Body of pancreas (tissue), 4 donors: ENCODE results near the gene CFAP43. TPM values are rescaled to one million over a fixed set of nuclear protein-coding genes. Genes with fewer than 3 reads are reported as not detected.
"Not testable (repeated sequence)": the region's sequence is repeated elsewhere in the genome, so short reads cannot be mapped to it uniquely, and the experiment has no call there.

Source experiments
- ATAC-seq: fragments of 150-250 bp; one replicate; pipeline ENCODE4 v1.9.1; 2016
- DNase-seq, 4 donors: peaks; one replicate each; pipeline ENCODE4 v3.0.0-alpha.2; 2019
- H3K27ac ChIP-seq, 4 donors: fragments of 200-600 bp; sonication (generic); 1 replicate in 3 of 4; 2 replicates in 1 of 4; pipeline versions ENCODE4 v1.5.1 to v1.6.1; 2016 to 2019; ENCODE audit warnings: mild to moderate bottlenecking in 1 of 4, mixed read lengths in 1 of 4, moderate library complexity in 1 of 4
- H3K27me3 ChIP-seq, 2 donors: fragments of 200-600 bp; sonication (generic); one replicate each; pipeline ENCODE4 v1.6.0; 2016; ENCODE audit warnings: mild to moderate bottlenecking in 1 of 2
- H3K36me3 ChIP-seq, 2 donors: fragments of 200-600 bp; sonication (generic); replicated peaks in 1 of 2; 2 replicates each; pipeline ENCODE4 v1.5.1; 2016; ENCODE audit warnings: low read depth in 2 of 2; ENCODE audit not compliant: insufficient read depth in 1 of 2
- H3K4me1 ChIP-seq: fragments of 200-600 bp; sonication (generic); one replicate; pipeline ENCODE4 v1.6.0; 2016
- H3K4me3 ChIP-seq, 2 donors: fragments of 200-600 bp; sonication (generic); 1 replicate in 1 of 2; 2 replicates in 1 of 2; pipeline ENCODE4 v1.5.1; 2016 to 2019
- H3K9me3 ChIP-seq, 3 donors: fragments of 200-600 bp; sonication (generic); 1 replicate in 2 of 3; 2 replicates in 1 of 3; pipeline ENCODE4 v1.5.1; 2016
- POLR2A ChIP-seq, 3 donors: fragments of 450-650 bp; IDR thresholded peaks; one replicate each; pipeline ENCODE4 v1.6.1; 2016; ENCODE audit warnings: antibody characterized with exemption in 3 of 3, mild to moderate bottlenecking in 2 of 3
- WGBS, 2 donors: methylation state at CpG; one replicate each; pipeline ENCODE4 v1.1.5; 2017; 5-methylcytosine and 5-hydroxymethylcytosine counted together
- intact Hi-C: fragments of 100-400 bp; cut with DNase I; formaldehyde crosslinking; loops from one replicate; pipeline ENCODE4 v1.15.1; 2023
- total RNA-seq, 2 donors: library from RNA; depleted of rRNA; stranded (reverse); fragments of >200 nt; gene quantifications; one replicate each; pipeline ENCODE4 v1.1.0, GENCODE V29; 2016
- TF ChIP-seq, protein P1 (sequence below), 7 experiments: fragments of 450-650 bp in 4 of 7; fragments of 200-600 bp in 3 of 7; sonication (generic) in 3 of 7; IDR thresholded peaks; one replicate each; pipeline ENCODE4 v1.5.1; 2016 to 2019; ENCODE audit warnings: antibody characterized with exemption in 7 of 7

The CFAP43 gene
- total RNA-seq, 2 donors from 2014 or later, result 2.3 to 4.0 TPM

GRCh38 chr10:104195706-104196105 lies 36.5 kb downstream of the CFAP43 start:
- Histone ChIP-seq H3K9me3 (no peaks in the 10 kb centered on the region), H3K27me3 (no peaks in the 10 kb centered on the region)

DNA sequence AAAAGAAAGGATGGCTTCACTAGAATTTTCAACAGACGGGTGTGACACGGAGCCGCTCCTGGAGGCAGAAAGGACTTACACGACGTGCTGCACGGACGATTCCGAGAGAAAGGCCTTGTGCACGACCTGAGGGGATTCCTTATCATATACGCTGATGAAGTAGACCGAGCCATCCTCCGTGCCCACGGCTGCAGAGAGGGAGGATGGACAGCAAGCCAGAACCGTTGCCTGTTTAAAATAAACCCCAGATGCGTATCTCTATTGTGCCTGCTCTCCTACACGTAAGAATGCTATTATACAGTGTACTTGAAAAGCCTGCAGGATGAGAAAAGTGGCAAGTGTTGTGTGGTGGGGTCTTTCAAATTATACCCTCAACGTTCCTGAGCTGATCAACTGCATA lies 38.4 kb downstream of the CFAP43 start:
- no peak for DNase-seq
- no peaks in the 10 kb centered on the region for H3K9me3 ChIP-seq
- no peak overlapping the region for H3K4me3 ChIP-seq
- H3K27ac ChIP-seq, result no peak overlapping the region
- no peaks in the 10 kb centered on the region for H3K27me3 ChIP-seq
- TF ChIP-seq POLR2A (IDR thresholded peaks at IDR 0.05), result no peak
- TF ChIP-seq, protein P1, sequence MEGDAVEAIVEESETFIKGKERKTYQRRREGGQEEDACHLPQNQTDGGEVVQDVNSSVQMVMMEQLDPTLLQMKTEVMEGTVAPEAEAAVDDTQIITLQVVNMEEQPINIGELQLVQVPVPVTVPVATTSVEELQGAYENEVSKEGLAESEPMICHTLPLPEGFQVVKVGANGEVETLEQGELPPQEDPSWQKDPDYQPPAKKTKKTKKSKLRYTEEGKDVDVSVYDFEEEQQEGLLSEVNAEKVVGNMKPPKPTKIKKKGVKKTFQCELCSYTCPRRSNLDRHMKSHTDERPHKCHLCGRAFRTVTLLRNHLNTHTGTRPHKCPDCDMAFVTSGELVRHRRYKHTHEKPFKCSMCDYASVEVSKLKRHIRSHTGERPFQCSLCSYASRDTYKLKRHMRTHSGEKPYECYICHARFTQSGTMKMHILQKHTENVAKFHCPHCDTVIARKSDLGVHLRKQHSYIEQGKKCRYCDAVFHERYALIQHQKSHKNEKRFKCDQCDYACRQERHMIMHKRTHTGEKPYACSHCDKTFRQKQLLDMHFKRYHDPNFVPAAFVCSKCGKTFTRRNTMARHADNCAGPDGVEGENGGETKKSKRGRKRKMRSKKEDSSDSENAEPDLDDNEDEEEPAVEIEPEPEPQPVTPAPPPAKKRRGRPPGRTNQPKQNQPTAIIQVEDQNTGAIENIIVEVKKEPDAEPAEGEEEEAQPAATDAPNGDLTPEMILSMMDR (IDR thresholded peaks at IDR 0.05), result no peak
- intact Hi-C loops, result no loop called here
- no peaks in the 10 kb centered on the region for H3K36me3 ChIP-seq
- 72 to 73% methylated on average over 17 of the region's 17 CpGs for WGBS, 2 donors
- no peak for ATAC-seq
- peaks cover 9% of the 10 kb centered on the region for H3K4me1 ChIP-seq

More at GRCh38 chr10:104195706-104196105, 36.5 kb downstream of the CFAP43 start:
- TF ChIP-seq, protein P1 (IDR thresholded peaks at IDR 0.05), result no peak
- TF ChIP-seq POLR2A (IDR thresholded peaks at IDR 0.05), result no peak
- H3K4me1 ChIP-seq, result peaks cover 9% of the 10 kb centered on the region
- H3K4me3 ChIP-seq, result no peak overlapping the region
- ATAC-seq (no peak), DNase-seq (no peak)
- H3K27ac ChIP-seq, result no peak overlapping the region
- WGBS, 2 donors, result 66 to 70% methylated on average over 2 of the region's 2 CpGs
- intact Hi-C loops, result no loop called here
- no peaks in the 10 kb centered on the region for H3K36me3 ChIP-seq

GRCh38 chr10:104190695-104191094 lies 41.5 kb downstream of the CFAP43 start:
- H3K36me3 ChIP-seq, result no peaks in the 10 kb centered on the region
- H3K9me3 ChIP-seq, result no peaks in the 10 kb centered on the region
- no peak for ATAC-seq
- TF ChIP-seq, protein P1 (IDR thresholded peaks at IDR 0.05), result no peak
- TF ChIP-seq POLR2A (IDR thresholded peaks at IDR 0.05), result no peak
- DNase-seq, result no peak
- no peak overlapping the region for H3K27ac ChIP-seq
- 78 to 84% methylated on average over 5 of the region's 5 CpGs for WGBS, 2 donors
- no peak overlapping the region for H3K4me3 ChIP-seq
- no peaks in the 10 kb centered on the region for H3K4me1 ChIP-seq
- H3K27me3 ChIP-seq, result no peaks in the 10 kb centered on the region
- intact Hi-C loops, result no loop called here

- Histone ChIP-seq H3K36me3 (no peaks in the 10 kb centered on the region), H3K9me3 (no peaks in the 10 kb centered on the region), H3K27me3 (no peaks in the 10 kb centered on the region), H3K4me1 (no peaks in the 10 kb centered on the region), H3K4me3 (no peak overlapping the region), H3K27ac (no peak overlapping the region)
- intact Hi-C loops, result no loop called here
- DNase-seq (no peak), ATAC-seq (no peak)
- TF ChIP-seq, protein P1 (IDR thresholded peaks at IDR 0.05), result no peak
- TF ChIP-seq POLR2A (IDR thresholded peaks at IDR 0.05), result no peak
- WGBS, 2 donors, result 75 to 76% methylated on average over 4 of the region's 4 CpGs
Measured at GRCh38 chr10:104183682-104184081, 48.5 kb downstream of the CFAP43 start.

- 64 to 70% methylated on average over 1 of the region's 1 CpG for WGBS, 2 donors
- H3K4me1 ChIP-seq, H3K36me3 ChIP-seq, H3K27ac ChIP-seq, H3K4me3 ChIP-seq, DNase-seq, intact Hi-C loops, H3K27me3 ChIP-seq, H3K9me3 ChIP-seq, ATAC-seq: not testable (repeated sequence)
Measured at GRCh38 chr10:104174136-104174535, 58.0 kb downstream of the CFAP43 start.
